ENCODE results near the gene PGR.
"Not testable (repeated sequence)": the region's sequence is repeated elsewhere in the genome, so short reads cannot be mapped to it uniquely, and the experiment has no call there.

PGR gene

GRCh38 chr11:101046947-101047346 is 82.7 kb downstream of the PGR start:
- Mint-ChIP-seq H3K4me1 (ENCODE audit: low read depth) (no peaks in the 10 kb centered on the region), H3K4me3 (no peak overlapping the region), H3K9me3 (peaks cover 18% of the 10 kb centered on the region), H3K27me3 (no peaks in the 10 kb centered on the region), H3K27ac (no peak overlapping the region), H3K36me3 (ENCODE audit: low read depth) (no peaks in the 10 kb centered on the region)
- no peak for DNase-seq

GRCh38 chr11:101045415-101045814 is 84.2 kb downstream of the PGR start:
- H3K4me3 Mint-ChIP-seq = no peak overlapping the region
- H3K27ac Mint-ChIP-seq = no peak overlapping the region

GRCh38 chr11:101043940-101044339 is 85.7 kb downstream of the PGR start:
- Mint-ChIP-seq H3K27ac (no peak overlapping the region), H3K27me3 (no peaks in the 10 kb centered on the region), H3K4me3 (no peak overlapping the region), H3K36me3 (ENCODE audit: low read depth) (no peaks in the 10 kb centered on the region), H3K4me1 (ENCODE audit: low read depth) (no peaks in the 10 kb centered on the region), H3K9me3 (peaks cover 16% of the 10 kb centered on the region)
- DNase-seq = no peak

More at GRCh38 chr11:101045415-101045814, 84.2 kb downstream of the PGR start:
- no peak for DNase-seq
- no peaks in the 10 kb centered on the region for H3K27me3 Mint-ChIP-seq
- no peaks in the 10 kb centered on the region for H3K4me1 Mint-ChIP-seq (ENCODE audit: low read depth)
- H3K36me3 Mint-ChIP-seq (ENCODE audit: low read depth) = no peaks in the 10 kb centered on the region
- peaks cover 16% of the 10 kb centered on the region for H3K9me3 Mint-ChIP-seq

GRCh38 chr11:101035872-101036271 is 93.7 kb downstream of the PGR start:
- Mint-ChIP-seq H3K36me3 (ENCODE audit: low read depth) (no peaks in the 10 kb centered on the region), H3K4me1 (ENCODE audit: low read depth) (no peaks in the 10 kb centered on the region), H3K27ac (no peak overlapping the region), H3K27me3 (no peaks in the 10 kb centered on the region), H3K9me3 (peaks cover 7% of the 10 kb centered on the region), H3K4me3 (no peak overlapping the region)
- no peak for DNase-seq

GRCh38 chr11:101034076-101034475 is 95.5 kb downstream of the PGR start:
- DNase-seq = no peak
- Mint-ChIP-seq H3K4me1 (ENCODE audit: low read depth) (no peaks in the 10 kb centered on the region), H3K4me3 (no peak overlapping the region), H3K9me3 (peaks cover 7% of the 10 kb centered on the region), H3K27ac (no peak overlapping the region), H3K36me3 (ENCODE audit: low read depth) (no peaks in the 10 kb centered on the region), H3K27me3 (no peaks in the 10 kb centered on the region)

GRCh38 chr11:101032991-101033390 is 96.6 kb downstream of the PGR start:
- H3K27ac Mint-ChIP-seq = no peak overlapping the region
- no peaks in the 10 kb centered on the region for H3K4me1 Mint-ChIP-seq (ENCODE audit: low read depth)
- H3K36me3 Mint-ChIP-seq (ENCODE audit: low read depth) = no peaks in the 10 kb centered on the region
- DNase-seq = no peak
- no peaks in the 10 kb centered on the region for H3K27me3 Mint-ChIP-seq
- H3K9me3 Mint-ChIP-seq = peaks cover 7% of the 10 kb centered on the region
- no peak overlapping the region for H3K4me3 Mint-ChIP-seq

- H3K4me1 Mint-ChIP-seq (ENCODE audit: low read depth) = no peaks in the 10 kb centered on the region
- no peaks in the 10 kb centered on the region for H3K27me3 Mint-ChIP-seq
- H3K9me3 Mint-ChIP-seq = peaks cover 7% of the 10 kb centered on the region
- DNase-seq = no peak
- no peaks in the 10 kb centered on the region for H3K36me3 Mint-ChIP-seq (ENCODE audit: low read depth)
- H3K27ac Mint-ChIP-seq = no peak overlapping the region
- no peak overlapping the region for H3K4me3 Mint-ChIP-seq
Observed at GRCh38 chr11:101031713-101032112, 97.9 kb downstream of the PGR start.

- Mint-ChIP-seq H3K36me3 (ENCODE audit: low read depth) (no peaks in the 10 kb centered on the region), H3K27me3 (no peaks in the 10 kb centered on the region)
- DNase-seq = no peak
Observed at GRCh38 chr11:101030692-101031091, 98.9 kb downstream of the PGR start.

GRCh38 chr11:101030015-101030414 is 99.6 kb downstream of the PGR start:
- H3K9me3 Mint-ChIP-seq = peaks cover 7% of the 10 kb centered on the region
- H3K36me3 Mint-ChIP-seq (ENCODE audit: low read depth) = no peaks in the 10 kb centered on the region
- DNase-seq = no peak
- no peak overlapping the region for H3K4me3 Mint-ChIP-seq
- H3K4me1 Mint-ChIP-seq (ENCODE audit: low read depth) = no peaks in the 10 kb centered on the region
- H3K27me3 Mint-ChIP-seq = no peaks in the 10 kb centered on the region
- no peak overlapping the region for H3K27ac Mint-ChIP-seq

More at GRCh38 chr11:101030692-101031091, 98.9 kb downstream of the PGR start:
- no peaks in the 10 kb centered on the region for H3K4me1 Mint-ChIP-seq (ENCODE audit: low read depth)
- no peak overlapping the region for H3K27ac Mint-ChIP-seq
- no peak overlapping the region for H3K4me3 Mint-ChIP-seq
- H3K9me3 Mint-ChIP-seq = peaks cover 7% of the 10 kb centered on the region

GRCh38 chr11:101028644-101029043 is 101.0 kb downstream of the PGR start:
- no peak for DNase-seq
- no peaks in the 10 kb centered on the region for H3K4me1 Mint-ChIP-seq (ENCODE audit: low read depth)
- H3K27ac Mint-ChIP-seq = no peak overlapping the region
- H3K9me3 Mint-ChIP-seq = peaks cover 6% of the 10 kb centered on the region
- H3K36me3 Mint-ChIP-seq (ENCODE audit: low read depth) = no peaks in the 10 kb centered on the region
- no peaks in the 10 kb centered on the region for H3K27me3 Mint-ChIP-seq
- no peak overlapping the region for H3K4me3 Mint-ChIP-seq

- Mint-ChIP-seq H3K9me3 (peaks cover 2% of the 10 kb centered on the region), H3K4me1 (ENCODE audit: low read depth) (no peaks in the 10 kb centered on the region), H3K27ac (no peak overlapping the region), H3K27me3 (no peaks in the 10 kb centered on the region), H3K4me3 (no peak overlapping the region), H3K36me3 (ENCODE audit: low read depth) (no peaks in the 10 kb centered on the region)
- DNase-seq = no peak
Observed at GRCh38 chr11:101022256-101022655, 107.4 kb downstream of the PGR start.

- Mint-ChIP-seq H3K27ac (no peak overlapping the region), H3K4me1 (ENCODE audit: low read depth) (no peaks in the 10 kb centered on the region), H3K9me3 (peaks cover 6% of the 10 kb centered on the region), H3K4me3 (no peak overlapping the region), H3K27me3 (no peaks in the 10 kb centered on the region), H3K36me3 (ENCODE audit: low read depth) (no peaks in the 10 kb centered on the region)
- no peak for DNase-seq
Observed at GRCh38 chr11:101019870-101020269, 109.7 kb downstream of the PGR start.

GRCh38 chr11:101014600-101015285 is 114.9 kb downstream of the PGR start:
- Mint-ChIP-seq H3K36me3 (ENCODE audit: low read depth) (no peaks in the 10 kb centered on the region), H3K9me3 (peaks cover 6% of the 10 kb centered on the region), H3K4me1 (ENCODE audit: low read depth) (no peaks in the 10 kb centered on the region), H3K27ac (no peak overlapping the region), H3K4me3 (no peak overlapping the region), H3K27me3 (no peaks in the 10 kb centered on the region)
- no peak for DNase-seq

GRCh38 chr11:101013702-101014101 is 115.9 kb downstream of the PGR start:
- not testable (repeated sequence) for H3K9me3 Mint-ChIP-seq; H3K4me3 Mint-ChIP-seq; H3K36me3 Mint-ChIP-seq (ENCODE audit: low read depth); H3K27me3 Mint-ChIP-seq; H3K4me1 Mint-ChIP-seq (ENCODE audit: low read depth); DNase-seq; H3K27ac Mint-ChIP-seq

- Mint-ChIP-seq H3K27me3 (no peaks in the 10 kb centered on the region), H3K27ac (no peak overlapping the region), H3K4me3 (no peak overlapping the region), H3K4me1 (ENCODE audit: low read depth) (no peaks in the 10 kb centered on the region), H3K36me3 (ENCODE audit: low read depth) (no peaks in the 10 kb centered on the region), H3K9me3 (peaks cover 7% of the 10 kb centered on the region)
- no peak for DNase-seq
Observed at GRCh38 chr11:101011881-101012280, 117.7 kb downstream of the PGR start.

- Mint-ChIP-seq H3K4me1 (ENCODE audit: low read depth) (no peaks in the 10 kb centered on the region), H3K4me3 (no peak overlapping the region), H3K36me3 (ENCODE audit: low read depth) (no peaks in the 10 kb centered on the region), H3K27ac (no peak overlapping the region), H3K27me3 (no peaks in the 10 kb centered on the region), H3K9me3 (peaks cover 7% of the 10 kb centered on the region)
- DNase-seq = no peak
Observed at GRCh38 chr11:101010899-101011298, 118.7 kb downstream of the PGR start.
